ENCODE measurements around the gene CDH4.

The CDH4 gene

DNA sequence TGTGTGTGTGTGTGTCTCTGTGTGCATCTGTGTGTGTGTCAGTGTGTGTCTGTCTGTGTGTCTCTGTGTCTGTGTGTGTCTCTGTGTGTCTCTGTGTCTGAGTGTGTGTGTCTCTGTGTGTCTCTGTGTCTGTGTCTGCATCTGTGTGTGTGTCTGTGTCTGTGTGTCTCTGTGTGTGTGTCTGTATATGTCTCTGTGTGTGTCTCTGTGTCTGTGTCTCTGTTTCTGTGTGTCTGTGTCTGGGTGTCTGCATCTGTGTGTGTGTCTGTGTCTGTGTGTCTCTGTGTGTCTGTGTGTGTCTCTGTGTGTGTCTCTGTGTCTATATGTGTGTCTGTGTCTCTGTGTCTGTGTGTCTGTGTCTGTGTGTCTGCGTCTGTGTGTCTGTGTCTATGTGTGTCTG lies 605.8 kb downstream of the CDH4 start:
- DNase-seq (ENCODE audit: low read depth) = no peak
- TF ChIP-seq, protein P1, sequence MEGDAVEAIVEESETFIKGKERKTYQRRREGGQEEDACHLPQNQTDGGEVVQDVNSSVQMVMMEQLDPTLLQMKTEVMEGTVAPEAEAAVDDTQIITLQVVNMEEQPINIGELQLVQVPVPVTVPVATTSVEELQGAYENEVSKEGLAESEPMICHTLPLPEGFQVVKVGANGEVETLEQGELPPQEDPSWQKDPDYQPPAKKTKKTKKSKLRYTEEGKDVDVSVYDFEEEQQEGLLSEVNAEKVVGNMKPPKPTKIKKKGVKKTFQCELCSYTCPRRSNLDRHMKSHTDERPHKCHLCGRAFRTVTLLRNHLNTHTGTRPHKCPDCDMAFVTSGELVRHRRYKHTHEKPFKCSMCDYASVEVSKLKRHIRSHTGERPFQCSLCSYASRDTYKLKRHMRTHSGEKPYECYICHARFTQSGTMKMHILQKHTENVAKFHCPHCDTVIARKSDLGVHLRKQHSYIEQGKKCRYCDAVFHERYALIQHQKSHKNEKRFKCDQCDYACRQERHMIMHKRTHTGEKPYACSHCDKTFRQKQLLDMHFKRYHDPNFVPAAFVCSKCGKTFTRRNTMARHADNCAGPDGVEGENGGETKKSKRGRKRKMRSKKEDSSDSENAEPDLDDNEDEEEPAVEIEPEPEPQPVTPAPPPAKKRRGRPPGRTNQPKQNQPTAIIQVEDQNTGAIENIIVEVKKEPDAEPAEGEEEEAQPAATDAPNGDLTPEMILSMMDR (IDR thresholded peaks at IDR 0.05; ENCODE audit: low read length, missing control alignments) = no peak
- no peak overlapping the region for H3K4me3 ChIP-seq (replicated peaks; ENCODE audit: low read depth, low read length)

DNA sequence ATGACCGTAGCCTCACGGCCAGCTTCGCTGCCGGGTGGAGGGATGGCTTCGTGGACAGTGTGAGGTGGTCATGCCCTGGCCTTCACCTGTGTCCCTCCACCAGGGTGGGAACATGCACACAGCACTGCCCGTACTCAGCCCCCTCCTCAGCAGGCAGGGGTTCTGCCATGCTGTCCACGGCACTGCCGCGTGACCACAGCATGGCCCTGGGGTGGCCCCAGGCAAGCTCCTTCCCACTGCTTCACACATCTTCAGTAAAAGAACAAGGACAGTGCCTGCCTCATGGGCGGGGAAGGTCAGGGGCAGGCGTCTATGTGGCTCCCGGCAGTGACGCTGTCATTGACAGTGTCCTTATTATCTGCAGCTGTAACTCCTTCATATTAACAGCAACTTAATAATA lies 607.7 kb downstream of the CDH4 start:
- no peak for DNase-seq (ENCODE audit: low read depth)
- TF ChIP-seq, protein P1 (IDR thresholded peaks at IDR 0.05; ENCODE audit: low read length, missing control alignments) = no peak
- no peak overlapping the region for H3K4me3 ChIP-seq (replicated peaks; ENCODE audit: low read depth, low read length)

DNA sequence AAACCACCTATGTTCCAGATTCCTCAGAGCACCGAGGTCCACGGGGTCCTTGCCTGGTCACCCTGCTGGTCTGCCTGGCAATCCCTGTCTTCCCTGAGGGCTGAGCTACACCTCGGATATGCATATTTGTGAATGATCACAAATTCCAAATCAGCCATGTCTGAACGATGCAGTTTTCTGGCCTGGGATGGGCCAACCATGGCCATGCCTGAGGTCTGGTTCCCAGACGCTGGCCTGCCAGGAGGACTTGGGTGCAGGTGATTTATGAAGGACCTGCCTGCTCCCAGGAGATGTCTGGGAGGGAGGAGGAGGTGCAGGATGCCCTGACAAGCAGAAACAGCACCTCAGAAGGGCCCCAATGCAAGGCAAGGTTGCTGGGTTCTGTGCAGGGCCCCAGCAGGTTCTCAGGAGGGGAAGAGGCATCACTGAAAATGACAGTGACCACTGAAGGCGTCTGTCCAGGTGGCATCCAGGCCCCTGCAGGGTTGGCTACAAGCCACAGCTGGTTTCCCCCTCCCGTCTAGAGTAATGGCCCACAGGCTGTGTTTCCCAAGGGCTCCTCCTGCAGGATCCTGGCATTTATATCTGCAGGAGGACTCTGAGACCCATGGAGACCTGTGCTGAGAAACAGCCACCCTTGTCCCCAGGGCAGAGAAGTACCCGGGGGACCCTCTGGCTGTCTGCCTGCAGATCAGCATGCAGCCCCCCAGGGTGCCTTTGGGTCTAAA lies 608.4 kb downstream of the CDH4 start:
- no peak for DNase-seq (ENCODE audit: low read depth)
- TF ChIP-seq, protein P1 (IDR thresholded peaks at IDR 0.05; ENCODE audit: low read length, missing control alignments) = no peak
- no peak overlapping the region for H3K4me3 ChIP-seq (replicated peaks; ENCODE audit: low read depth, low read length)

DNA sequence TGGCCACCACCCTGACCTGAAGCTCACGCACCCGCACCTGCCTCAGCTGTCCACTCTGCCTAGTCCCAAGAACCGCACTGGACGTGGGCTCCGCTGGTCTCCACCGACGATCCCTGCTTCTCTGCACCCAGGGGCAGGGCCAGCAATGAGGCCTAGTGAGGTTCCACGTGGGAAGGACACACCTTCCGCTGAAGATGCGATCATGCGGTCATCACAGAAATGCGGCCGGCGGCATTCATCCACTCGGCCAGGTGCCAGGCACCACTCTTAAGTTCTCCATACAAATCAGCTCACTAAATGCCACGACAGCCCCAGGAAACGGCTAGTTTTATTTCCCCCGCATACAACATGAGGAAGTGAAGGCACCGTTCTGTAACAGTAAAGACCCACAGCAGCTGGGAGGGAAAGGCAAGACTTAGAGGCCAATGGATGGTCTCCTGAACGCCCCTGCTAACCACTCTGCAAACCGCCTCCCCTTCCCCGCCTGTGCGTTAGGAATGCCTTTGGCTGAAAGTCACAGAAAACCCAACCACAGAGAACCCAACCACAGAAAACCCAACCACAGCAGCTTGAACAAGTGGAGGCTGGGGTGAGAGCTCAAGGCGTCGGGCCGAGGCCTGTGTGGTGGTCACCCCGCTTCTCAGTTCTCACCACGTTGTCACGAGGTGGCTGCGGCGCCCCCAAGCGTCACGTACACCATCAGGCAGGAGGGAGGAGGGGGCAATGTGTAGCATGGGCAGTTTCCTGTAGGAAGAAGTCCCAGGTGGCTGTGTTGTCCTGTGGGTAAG lies 609.2 kb downstream of the CDH4 start:
- no peak for DNase-seq (ENCODE audit: low read depth)
- TF ChIP-seq, protein P1 (IDR thresholded peaks at IDR 0.05; ENCODE audit: low read length, missing control alignments) = no peak
- H3K4me3 ChIP-seq (replicated peaks; ENCODE audit: low read depth, low read length) = no peak overlapping the region

DNA sequence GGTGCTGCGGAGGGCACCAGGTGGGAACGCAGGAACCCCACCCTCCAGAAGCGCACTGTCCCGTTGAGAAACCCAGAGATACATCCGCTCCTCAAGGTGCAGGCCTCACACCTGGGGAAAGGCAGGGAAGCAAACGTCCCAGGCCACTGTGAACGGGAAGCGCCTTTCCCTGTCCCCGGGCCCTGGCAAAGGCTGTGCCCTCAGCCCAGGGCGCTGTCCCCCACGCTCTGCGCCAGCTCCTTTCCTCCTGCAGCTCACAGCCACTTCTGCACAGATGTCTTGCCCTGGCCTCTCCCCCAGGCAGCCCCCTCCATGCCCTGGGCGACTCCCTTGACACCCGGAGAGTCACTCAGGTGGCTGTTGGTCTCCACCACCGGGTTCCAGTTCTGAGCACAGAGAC lies 609.8 kb downstream of the CDH4 start:
- TF ChIP-seq, protein P1 (IDR thresholded peaks at IDR 0.05; ENCODE audit: low read length, missing control alignments) = no peak
- no peak overlapping the region for H3K4me3 ChIP-seq (replicated peaks; ENCODE audit: low read depth, low read length)
- DNase-seq (ENCODE audit: low read depth) = no peak

DNA sequence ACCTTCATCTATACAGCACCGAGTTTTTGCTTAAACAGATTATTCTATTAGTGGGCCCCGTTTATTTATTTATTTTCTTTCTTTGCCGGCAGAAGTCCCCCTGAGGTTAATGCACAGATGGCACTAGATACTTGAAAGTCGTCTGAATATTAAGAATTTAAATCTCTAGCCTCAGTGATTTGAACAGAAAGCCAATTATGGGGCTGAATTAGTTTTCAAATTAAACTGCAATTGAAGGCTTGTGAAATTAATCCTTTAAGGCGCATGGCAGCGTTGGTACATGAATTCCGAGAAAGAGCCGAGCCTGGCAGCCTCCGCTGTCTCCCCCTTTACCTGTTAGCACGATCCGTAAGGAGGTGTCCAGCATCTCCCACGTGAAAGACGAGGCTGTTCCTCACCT lies 610.8 kb downstream of the CDH4 start:
- TF ChIP-seq, protein P1 (IDR thresholded peaks at IDR 0.05; ENCODE audit: low read length, missing control alignments) = no peak
- no peak for DNase-seq (ENCODE audit: low read depth)

More for the DNA sequence above, 610.8 kb downstream of the CDH4 start:
- no peak overlapping the region for H3K4me3 ChIP-seq (replicated peaks; ENCODE audit: low read depth, low read length)
